WTC11 (cell line): ENCODE results near the gene PDLIM7. TPM values are rescaled to one million over a fixed set of nuclear protein-coding genes. Genes with fewer than 3 reads are reported as not detected.

ENCODE experiments used
- ATAC-seq: fragments of 200-7000 bp; cut with Tn5 transposase; 2 replicates; pipeline ENCODE4 v1.10.0; 2021; ENCODE audit warnings: mild to moderate bottlenecking, moderate library complexity
- CTCF ChIA-PET: fragments of 300-600 bp; sonication (Branson Sonifier 250); formaldehyde crosslinking; loops from one replicate; lab custom pipeline; 2021; ENCODE audit warnings: antibody characterized with exemption; lab: Charles Lee
- POLR2A ChIA-PET: fragments of 350-600 bp; sonication (Branson Sonifier 250); formaldehyde crosslinking; loops from one replicate; lab custom pipeline; 2021; ENCODE audit warnings: antibody characterized with exemption; lab: Charles Lee
- DNase-seq: peaks from one replicate; pipeline ENCODE4 v3.0.0; 2021; ENCODE audit warnings: low spot score
- H3K27ac Mint-ChIP-seq: 2 replicates; pipeline ENCODE4 v1.8.0; 2021; ENCODE audit warnings: mixed read lengths
- H3K27me3 Mint-ChIP-seq: 2 replicates; pipeline ENCODE4 v1.8.0; 2021; ENCODE audit warnings: low read depth, mild to moderate bottlenecking, moderate library complexity, mixed read lengths
- H3K36me3 Mint-ChIP-seq: 2 replicates; pipeline ENCODE4 v1.8.0; 2021; ENCODE audit warnings: mixed read lengths
- H3K4me1 Mint-ChIP-seq: 2 replicates; pipeline ENCODE4 v1.8.0; 2022; ENCODE audit warnings: mixed read lengths
- H3K4me3 Mint-ChIP-seq: 2 replicates; pipeline ENCODE4 v1.8.0; 2021; ENCODE audit warnings: mild to moderate bottlenecking, moderate library complexity, mixed read lengths
- H3K9me3 Mint-ChIP-seq: 2 replicates; pipeline ENCODE4 v1.8.0; 2021; ENCODE audit warnings: mixed read lengths
- ATF1 ChIP-seq: sonication (generic); formaldehyde crosslinking; IDR thresholded peaks from 2 replicates; pipeline ENCODE4 v1.8.1; 2023; ENCODE audit warnings: mild to moderate bottlenecking, moderate library complexity, missing genetic modification reagents
- CDX4 ChIP-seq: fragments of 250-450 bp; sonication (Bioruptor Pico); IDR thresholded peaks from 2 replicates; pipeline ENCODE4 v1.9.0; 2021; ENCODE audit warnings: moderate library complexity, mild to moderate bottlenecking, inconsistent platforms, borderline replicate concordance
- FOXP1 ChIP-seq: sonication (generic); formaldehyde crosslinking; IDR thresholded peaks from 2 replicates; pipeline ENCODE4 v1.8.0; 2022; ENCODE audit warnings: missing genetic modification reagents, mild to moderate bottlenecking, moderate library complexity, borderline replicate concordance
- GABPB1 ChIP-seq: sonication (generic); formaldehyde crosslinking; IDR thresholded peaks from 2 replicates; pipeline ENCODE4 v1.8.1; 2023; ENCODE audit warnings: mild to moderate bottlenecking, missing genetic modification reagents
- IRF1 ChIP-seq: sonication (generic); formaldehyde crosslinking; IDR thresholded peaks from 2 replicates; pipeline ENCODE4 v1.8.0; 2023; ENCODE audit warnings: missing genetic modification reagents
- IRF2 ChIP-seq: sonication (generic); formaldehyde crosslinking; IDR thresholded peaks from 2 replicates; pipeline ENCODE4 v1.8.0; 2022; ENCODE audit warnings: low read depth, missing genetic modification reagents, borderline replicate concordance
- MYBL2 ChIP-seq: sonication (generic); formaldehyde crosslinking; IDR thresholded peaks from 2 replicates; pipeline ENCODE4 v1.8.1; 2023; ENCODE audit warnings: mild to moderate bottlenecking, moderate library complexity, missing genetic modification reagents
- NR1H2 ChIP-seq: sonication (generic); formaldehyde crosslinking; IDR thresholded peaks from 2 replicates; pipeline ENCODE4 v1.9.0; 2021; ENCODE audit warnings: mild to moderate bottlenecking, moderate library complexity, missing genetic modification reagents
- NR2C2 ChIP-seq: sonication (generic); formaldehyde crosslinking; IDR thresholded peaks from 2 replicates; pipeline ENCODE4 v1.8.0; 2022; ENCODE audit warnings: mild to moderate bottlenecking, missing genetic modification reagents
- PRDM15 ChIP-seq: sonication (generic); formaldehyde crosslinking; IDR thresholded peaks from 2 replicates; pipeline ENCODE4 v1.8.0; 2022; ENCODE audit warnings: missing genetic modification reagents
- PRRX2 ChIP-seq: fragments of 250-450 bp; sonication (Bioruptor Pico); IDR thresholded peaks from 2 replicates; pipeline ENCODE4 v1.8.0; 2021; ENCODE audit warnings: mild to moderate bottlenecking
- SOX15 ChIP-seq: fragments of 250-450 bp; sonication (Bioruptor Pico); IDR thresholded peaks from 2 replicates; pipeline ENCODE4 v1.9.0; 2021; ENCODE audit warnings: mild to moderate bottlenecking
- TEAD4 ChIP-seq: sonication (generic); formaldehyde crosslinking; IDR thresholded peaks from 2 replicates; pipeline ENCODE4 v1.8.0; 2022; ENCODE audit warnings: mild to moderate bottlenecking, missing genetic modification reagents
- USF1 ChIP-seq: sonication (generic); formaldehyde crosslinking; IDR thresholded peaks from 2 replicates; pipeline ENCODE4 v1.8.0; 2022; ENCODE audit warnings: mild to moderate bottlenecking, missing genetic modification reagents
- ZNF121 ChIP-seq: sonication (generic); formaldehyde crosslinking; IDR thresholded peaks from 2 replicates; pipeline ENCODE4 v1.8.0; 2023; ENCODE audit warnings: missing genetic modification reagents
- ZNF219 ChIP-seq: sonication (generic); formaldehyde crosslinking; IDR thresholded peaks from 2 replicates; pipeline ENCODE4 v1.8.0; 2023; ENCODE audit warnings: missing genetic modification reagents, mild to moderate bottlenecking, borderline replicate concordance
- ZNF396 ChIP-seq: fragments of 250-450 bp; sonication (Bioruptor Pico); IDR thresholded peaks from 2 replicates; pipeline ENCODE4 v1.8.0; 2021; ENCODE audit warnings: mild to moderate bottlenecking, moderate library complexity, borderline replicate concordance
- ZNF416 ChIP-seq: fragments of 250-450 bp; sonication (Bioruptor Pico); IDR thresholded peaks from 2 replicates; pipeline ENCODE4 v1.9.0; 2021; ENCODE audit warnings: mild to moderate bottlenecking, inconsistent platforms
- ZNF423 ChIP-seq: fragments of 250-450 bp; sonication (Bioruptor Pico); IDR thresholded peaks from 2 replicates; pipeline ENCODE4 v2.1.2; 2022; ENCODE audit warnings: mild to moderate bottlenecking, moderate library complexity
- total RNA-seq: library from RNA; stranded (reverse); gene quantifications from 3 replicates; pipeline ENCODE4 v1.2.3, GENCODE V29; 2021
- TF ChIP-seq, protein P1 (sequence below): sonication (generic); formaldehyde crosslinking; IDR thresholded peaks from 2 replicates; pipeline ENCODE4 v1.8.1; 2023; ENCODE audit warnings: mild to moderate bottlenecking, missing genetic modification reagents, moderate library complexity
- TF ChIP-seq, protein P2 (sequence below): sonication (generic); formaldehyde crosslinking; IDR thresholded peaks from 2 replicates; pipeline ENCODE4 v1.8.0; 2022; ENCODE audit warnings: mild to moderate bottlenecking, missing genetic modification reagents
- TF ChIP-seq, protein P3 (sequence below): fragments of 250-450 bp; sonication (Bioruptor Pico); IDR thresholded peaks from 2 replicates; pipeline ENCODE4 v2.1.2; 2022; ENCODE audit warnings: mild to moderate bottlenecking, moderate library complexity
- TF ChIP-seq, protein P4 (sequence below): fragments of 250-450 bp; sonication (Bioruptor Pico); conservative IDR thresholded peaks from 2 replicates; pipeline ENCODE4 v1.9.0; 2021; ENCODE audit warnings: mild to moderate bottlenecking

Gene PDLIM7
- total RNA-seq, 1 experiment from 2014 or later, result 142 TPM

GRCh38 chr5:177437623-177438022, 59.8 kb downstream of the PDLIM7 start (continued):
- TF ChIP-seq, protein P1, sequence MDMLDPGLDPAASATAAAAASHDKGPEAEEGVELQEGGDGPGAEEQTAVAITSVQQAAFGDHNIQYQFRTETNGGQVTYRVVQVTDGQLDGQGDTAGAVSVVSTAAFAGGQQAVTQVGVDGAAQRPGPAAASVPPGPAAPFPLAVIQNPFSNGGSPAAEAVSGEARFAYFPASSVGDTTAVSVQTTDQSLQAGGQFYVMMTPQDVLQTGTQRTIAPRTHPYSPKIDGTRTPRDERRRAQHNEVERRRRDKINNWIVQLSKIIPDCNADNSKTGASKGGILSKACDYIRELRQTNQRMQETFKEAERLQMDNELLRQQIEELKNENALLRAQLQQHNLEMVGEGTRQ (CRISPR knock-in tag), result peak; percentile 71
- TF ChIP-seq ZNF219 (CRISPR knock-in tag), result no peak
- TF ChIP-seq SOX15, result no peak
- no peak for TF ChIP-seq IRF1
- TF ChIP-seq ZNF121 (CRISPR knock-in tag), result no peak
- TF ChIP-seq PRDM15, result no peak
- TF ChIP-seq, protein P2, sequence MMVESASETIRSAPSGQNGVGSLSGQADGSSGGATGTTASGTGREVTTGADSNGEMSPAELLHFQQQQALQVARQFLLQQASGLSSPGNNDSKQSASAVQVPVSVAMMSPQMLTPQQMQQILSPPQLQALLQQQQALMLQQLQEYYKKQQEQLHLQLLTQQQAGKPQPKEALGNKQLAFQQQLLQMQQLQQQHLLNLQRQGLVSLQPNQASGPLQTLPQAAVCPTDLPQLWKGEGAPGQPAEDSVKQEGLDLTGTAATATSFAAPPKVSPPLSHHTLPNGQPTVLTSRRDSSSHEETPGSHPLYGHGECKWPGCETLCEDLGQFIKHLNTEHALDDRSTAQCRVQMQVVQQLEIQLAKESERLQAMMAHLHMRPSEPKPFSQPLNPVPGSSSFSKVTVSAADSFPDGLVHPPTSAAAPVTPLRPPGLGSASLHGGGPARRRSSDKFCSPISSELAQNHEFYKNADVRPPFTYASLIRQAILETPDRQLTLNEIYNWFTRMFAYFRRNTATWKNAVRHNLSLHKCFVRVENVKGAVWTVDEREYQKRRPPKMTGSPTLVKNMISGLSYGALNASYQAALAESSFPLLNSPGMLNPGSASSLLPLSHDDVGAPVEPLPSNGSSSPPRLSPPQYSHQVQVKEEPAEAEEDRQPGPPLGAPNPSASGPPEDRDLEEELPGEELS (CRISPR knock-in tag), result no peak

GRCh38 chr5:177435847-177436536, 61.4 kb downstream of the PDLIM7 start:
- ChIA-PET POLR2A (interaction anchor here (1.7 kb wide), 1 partner anchor 10 kb away, joined by 3 read pairs; the partner anchor contains the start of gene PRR7), CTCF (interaction anchor here (1.2 to 15.8 kb wide), 6 partner anchors 12 to 126 kb away, joined by 3 to 171 read pairs (median 7); no protein-coding TSS in a partner anchor)
- ATAC-seq, result no peak
- Mint-ChIP-seq H3K4me1 (peaks cover 10% of the 10 kb centered on the region), H3K27ac (no peak overlapping the region), H3K27me3 (no peaks in the 10 kb centered on the region), H3K36me3 (peaks cover 36% of the 10 kb centered on the region), H3K9me3 (peaks cover 4% of the 10 kb centered on the region), H3K4me3 (no peak overlapping the region)
- no peak for DNase-seq
- TF ChIP-seq, protein P3, sequence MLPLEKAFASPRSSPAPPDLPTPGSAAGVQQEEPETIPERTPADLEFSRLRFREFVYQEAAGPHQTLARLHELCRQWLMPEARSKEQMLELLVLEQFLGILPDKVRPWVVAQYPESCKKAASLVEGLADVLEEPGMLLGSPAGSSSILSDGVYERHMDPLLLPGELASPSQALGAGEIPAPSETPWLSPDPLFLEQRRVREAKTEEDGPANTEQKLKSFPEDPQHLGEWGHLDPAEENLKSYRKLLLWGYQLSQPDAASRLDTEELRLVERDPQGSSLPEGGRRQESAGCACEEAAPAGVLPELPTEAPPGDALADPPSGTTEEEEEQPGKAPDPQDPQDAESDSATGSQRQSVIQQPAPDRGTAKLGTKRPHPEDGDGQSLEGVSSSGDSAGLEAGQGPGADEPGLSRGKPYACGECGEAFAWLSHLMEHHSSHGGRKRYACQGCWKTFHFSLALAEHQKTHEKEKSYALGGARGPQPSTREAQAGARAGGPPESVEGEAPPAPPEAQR, result no peak
- TF ChIP-seq ZNF423 (CRISPR knock-in tag), result no peak
- no peak for TF ChIP-seq MYBL2 (CRISPR knock-in tag)
- TF ChIP-seq, protein P4, sequence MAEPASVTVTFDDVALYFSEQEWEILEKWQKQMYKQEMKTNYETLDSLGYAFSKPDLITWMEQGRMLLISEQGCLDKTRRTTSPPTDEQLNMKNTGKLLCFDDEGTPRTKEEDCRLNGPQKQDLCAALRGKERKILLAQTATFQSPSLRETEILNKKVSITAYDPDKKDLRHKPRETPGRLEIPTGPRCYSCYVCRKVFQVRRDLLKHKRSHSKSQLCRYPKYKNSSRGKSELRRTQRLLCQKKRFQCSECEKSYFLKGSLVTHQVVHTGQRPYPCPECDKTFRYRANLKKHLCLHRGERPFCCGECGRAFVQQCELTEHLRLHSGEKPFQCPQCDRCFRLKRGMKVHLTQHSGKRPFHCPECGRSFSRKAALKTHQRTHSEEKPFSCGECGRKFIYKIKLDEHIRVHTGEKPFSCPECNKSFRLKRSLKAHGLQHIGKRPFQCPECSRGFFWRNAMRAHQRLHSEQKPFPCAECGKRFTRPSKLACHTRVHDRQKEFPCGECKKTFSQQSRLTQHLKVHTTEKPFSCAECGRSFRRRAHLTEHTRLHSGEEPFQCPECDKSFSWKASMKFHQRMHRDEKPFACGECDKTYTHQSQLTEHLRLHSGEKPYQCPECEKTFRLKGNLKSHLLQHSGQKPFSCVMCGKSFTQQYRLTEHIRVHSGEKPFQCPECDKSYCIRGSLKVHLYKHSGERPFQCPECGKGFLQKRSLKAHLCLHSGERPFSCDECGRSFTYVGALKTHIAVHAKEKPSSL (CRISPR knock-in tag), result no peak
- no peak for TF ChIP-seq GABPB1 (CRISPR knock-in tag)
- TF ChIP-seq USF1 (CRISPR knock-in tag), result no peak
- no peak for TF ChIP-seq FOXP1 (CRISPR knock-in tag)
- no peak for TF ChIP-seq ATF1 (CRISPR knock-in tag)
- TF ChIP-seq NR1H2 (CRISPR knock-in tag), result no peak
- no peak for TF ChIP-seq TEAD4 (CRISPR knock-in tag)
- TF ChIP-seq IRF2, result no peak
- TF ChIP-seq CDX4 (CRISPR knock-in tag), result no peak
- no peak for TF ChIP-seq ZNF396 (CRISPR knock-in tag)
- TF ChIP-seq PRRX2, result no peak
- TF ChIP-seq NR2C2 (CRISPR knock-in tag), result no peak
- no peak for TF ChIP-seq ZNF416 (CRISPR knock-in tag)
